OCI-LY7 (cell line): ENCODE measurements around the gene PAPOLB. TPM values are rescaled to one million over a fixed set of nuclear protein-coding genes. Genes with fewer than 3 reads are reported as not detected.

Source experiments
- BruUV-seq: library from RNA; stranded (reverse); fragments of 400-500 nt; replicated peaks from 2 replicates; lab custom pipeline; 2021; lab: Mats Ljungman, UMichigan
- CTCF ChIA-PET: fragments of 300-600 bp; sonication (Branson Sonifier 250); formaldehyde crosslinking; loops from one replicate; lab custom pipeline; 2022; ENCODE audit warnings: antibody characterized with exemption; ENCODE audit not compliant: unreplicated experiment; lab: Charles Lee
- POLR2A ChIA-PET: fragments of 300-600 bp; sonication (Branson Sonifier 250); formaldehyde crosslinking; loops from one replicate; lab custom pipeline; 2022; ENCODE audit warnings: antibody characterized with exemption; lab: Charles Lee
- DNase-seq: peaks from one replicate; pipeline ENCODE4 v3.0.0-alpha.2; 2015; ENCODE audit warnings: low spot score
- H2AFZ ChIP-seq: fragments of 200-600 bp; sonication (generic), shearing (Covaris generic); 2 replicates; pipeline ENCODE4 v1.6.1; 2014; ENCODE audit warnings: mild to moderate bottlenecking, antibody characterized with exemption, low read length, moderate library complexity
- H3K27ac ChIP-seq: fragments of 200-600 bp; sonication (generic); 2 replicates; pipeline ENCODE4 v1.5.1; 2014; ENCODE audit warnings: mixed run types, low read depth, mild to moderate bottlenecking, moderate library complexity, low read length, inconsistent platforms; ENCODE audit not compliant: poor library complexity, severe bottlenecking
- H3K36me3 ChIP-seq: fragments of 200-600 bp; sonication (generic); 2 replicates; pipeline ENCODE4 v1.6.1; 2014; ENCODE audit warnings: mild to moderate bottlenecking, antibody characterized with exemption, low read length, moderate library complexity, mixed read lengths; ENCODE audit not compliant: insufficient read depth
- H3K4me1 ChIP-seq: fragments of 200-600 bp; sonication (generic); 2 replicates; pipeline ENCODE4 v1.5.1; 2014; ENCODE audit warnings: mild to moderate bottlenecking, low read length; ENCODE audit not compliant: insufficient read depth, poor library complexity, severe bottlenecking
- H3K4me2 ChIP-seq: fragments of 200-600 bp; sonication (generic); 2 replicates; pipeline ENCODE4 v1.6.1; 2014; ENCODE audit warnings: mild to moderate bottlenecking, low read length
- H3K4me3 ChIP-seq: fragments of 200-600 bp; sonication (generic); 2 replicates; pipeline ENCODE4 v1.5.1; 2014; ENCODE audit warnings: mild to moderate bottlenecking, low read depth, low read length; ENCODE audit not compliant: poor library complexity, severe bottlenecking
- H3K79me2 ChIP-seq: fragments of 200-600 bp; sonication (generic); 2 replicates; pipeline ENCODE4 v1.6.1; 2016; ENCODE audit warnings: low read depth, mild to moderate bottlenecking, low read length, moderate library complexity, mixed read lengths; ENCODE audit not compliant: insufficient read depth
- H3K9me2 ChIP-seq: fragments of 200-600 bp; sonication (generic); 2 replicates; pipeline ENCODE4 v1.6.1; 2016; ENCODE audit warnings: mild to moderate bottlenecking, low read length, mixed read lengths; ENCODE audit not compliant: insufficient read depth
- H3K9me3 ChIP-seq: fragments of 200-600 bp; sonication (generic); 2 replicates; pipeline ENCODE4 v1.6.1; 2014; ENCODE audit warnings: mild to moderate bottlenecking, mixed run types, low read length, mixed read lengths
- H4K20me1 ChIP-seq: fragments of 200-600 bp; sonication (generic); 2 replicates; pipeline ENCODE4 v1.6.1; 2014; ENCODE audit warnings: mild to moderate bottlenecking, antibody characterized with exemption, low read length, moderate library complexity, mixed read lengths; ENCODE audit not compliant: insufficient read depth
- EZH2phosphoT487 ChIP-seq: fragments of 200-600 bp; sonication (generic); IDR thresholded peaks from 2 replicates; pipeline ENCODE4 v1.6.1; 2018; ENCODE audit warnings: low read depth, borderline replicate concordance, mild to moderate bottlenecking, mixed run types, antibody characterized with exemption, low read length, moderate library complexity, mixed read lengths
- intact Hi-C: fragments of 100-400 bp; cut with micrococcal nuclease; formaldehyde crosslinking; loops from one replicate; pipeline ENCODE4 v1.10.0; 2022; ENCODE audit not compliant: unreplicated experiment
- total RNA-seq, 2 experiments: library from RNA; depleted of rRNA in 1 of 2; stranded (reverse); fragments of >200 nt in 1 of 2; shearing (Covaris generic) in 1 of 2; gene quantifications; 2 replicates each; pipeline ENCODE4 v1.2.3, GENCODE V29; 2014 to 2022
- TF ChIP-seq, protein P1 (sequence below): fragments of 200-600 bp; sonication (generic); conservative IDR thresholded peaks from 2 replicates; pipeline ENCODE4 v1.5.1; 2014; ENCODE audit warnings: mild to moderate bottlenecking, antibody characterized with exemption, low read length, moderate library complexity, mixed read lengths

The PAPOLB gene
- total RNA-seq, 2 experiments from 2014 or later: not detected

DNA sequence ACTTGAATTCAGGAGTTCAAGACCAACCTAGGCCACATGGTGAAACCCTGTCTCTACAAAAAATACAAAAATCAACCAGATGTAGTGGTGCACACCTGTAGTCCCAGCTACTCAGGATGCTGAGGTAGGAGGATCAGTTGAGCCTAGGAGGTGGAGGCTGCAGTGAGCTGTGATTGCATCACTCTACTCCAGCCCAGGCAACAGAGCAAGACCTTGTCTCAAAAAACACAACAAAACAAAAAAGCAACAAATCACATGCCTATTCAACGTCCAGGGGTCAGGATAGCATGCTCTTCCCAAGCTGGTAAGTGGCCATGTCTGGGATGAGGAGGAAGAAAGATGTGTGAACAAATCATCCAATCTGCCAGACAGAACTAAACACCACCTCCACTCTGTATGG, 27.9 kb upstream of the PAPOLB start:
- no peak for DNase-seq
- H2AFZ ChIP-seq: no peak overlapping the region
- H3K4me1 ChIP-seq: no peaks in the 10 kb centered on the region
- no peak overlapping the region for H3K27ac ChIP-seq
- H3K9me3 ChIP-seq: no peaks in the 10 kb centered on the region
- no peak for TF ChIP-seq EZH2phosphoT487
- TF ChIP-seq, protein P1, sequence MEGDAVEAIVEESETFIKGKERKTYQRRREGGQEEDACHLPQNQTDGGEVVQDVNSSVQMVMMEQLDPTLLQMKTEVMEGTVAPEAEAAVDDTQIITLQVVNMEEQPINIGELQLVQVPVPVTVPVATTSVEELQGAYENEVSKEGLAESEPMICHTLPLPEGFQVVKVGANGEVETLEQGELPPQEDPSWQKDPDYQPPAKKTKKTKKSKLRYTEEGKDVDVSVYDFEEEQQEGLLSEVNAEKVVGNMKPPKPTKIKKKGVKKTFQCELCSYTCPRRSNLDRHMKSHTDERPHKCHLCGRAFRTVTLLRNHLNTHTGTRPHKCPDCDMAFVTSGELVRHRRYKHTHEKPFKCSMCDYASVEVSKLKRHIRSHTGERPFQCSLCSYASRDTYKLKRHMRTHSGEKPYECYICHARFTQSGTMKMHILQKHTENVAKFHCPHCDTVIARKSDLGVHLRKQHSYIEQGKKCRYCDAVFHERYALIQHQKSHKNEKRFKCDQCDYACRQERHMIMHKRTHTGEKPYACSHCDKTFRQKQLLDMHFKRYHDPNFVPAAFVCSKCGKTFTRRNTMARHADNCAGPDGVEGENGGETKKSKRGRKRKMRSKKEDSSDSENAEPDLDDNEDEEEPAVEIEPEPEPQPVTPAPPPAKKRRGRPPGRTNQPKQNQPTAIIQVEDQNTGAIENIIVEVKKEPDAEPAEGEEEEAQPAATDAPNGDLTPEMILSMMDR: no peak
- intact Hi-C loops: no loop called here
- BruUV-seq: no TSS peak
- CTCF ChIA-PET: no interaction called here
- H3K79me2 ChIP-seq: no peaks in the 10 kb centered on the region
- H3K9me2 ChIP-seq: no peaks in the 10 kb centered on the region
- H3K36me3 ChIP-seq: no peaks in the 10 kb centered on the region
- POLR2A ChIA-PET: interaction anchor here (0.7 to 1.0 kb wide), 2 partner anchors 22 to 33 kb away, joined by 3 read pairs; no protein-coding TSS in a partner anchor
- H3K4me3 ChIP-seq: no peak overlapping the region
- H4K20me1 ChIP-seq: no peaks in the 10 kb centered on the region
- no peak overlapping the region for H3K4me2 ChIP-seq

DNA sequence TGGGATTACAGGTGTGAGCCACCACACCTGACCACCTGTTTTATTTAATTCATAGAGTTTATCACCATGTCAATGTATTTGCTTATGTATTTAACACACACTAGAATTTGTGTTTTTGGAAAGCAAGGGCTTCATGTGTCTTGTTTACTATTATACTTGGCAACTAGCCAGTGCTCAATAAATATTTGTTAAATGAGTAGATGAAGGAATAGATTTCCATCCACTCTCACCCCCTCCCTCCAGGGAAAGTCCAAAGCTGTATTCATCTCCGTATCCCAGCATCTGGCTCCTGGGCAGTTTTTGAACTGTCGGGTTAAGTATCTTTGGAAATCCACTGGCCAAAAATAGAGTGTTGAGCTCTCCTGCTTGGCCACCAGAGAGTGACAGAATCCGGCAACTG, 26.3 kb upstream of the PAPOLB start:
- Histone ChIP-seq H2AFZ (no peak overlapping the region), H3K4me1 (no peaks in the 10 kb centered on the region), H4K20me1 (no peaks in the 10 kb centered on the region), H3K4me3 (no peak overlapping the region), H3K79me2 (no peaks in the 10 kb centered on the region), H3K9me2 (no peaks in the 10 kb centered on the region), H3K4me2 (no peak overlapping the region), H3K27ac (no peak overlapping the region), H3K36me3 (no peaks in the 10 kb centered on the region), H3K9me3 (no peaks in the 10 kb centered on the region)
- ChIA-PET POLR2A (no interaction called here), CTCF (no interaction called here)
- TF ChIP-seq, protein P1: no peak
- TF ChIP-seq EZH2phosphoT487: no peak
- intact Hi-C loops: no loop called here
- BruUV-seq: no TSS peak
- no peak for DNase-seq

DNA sequence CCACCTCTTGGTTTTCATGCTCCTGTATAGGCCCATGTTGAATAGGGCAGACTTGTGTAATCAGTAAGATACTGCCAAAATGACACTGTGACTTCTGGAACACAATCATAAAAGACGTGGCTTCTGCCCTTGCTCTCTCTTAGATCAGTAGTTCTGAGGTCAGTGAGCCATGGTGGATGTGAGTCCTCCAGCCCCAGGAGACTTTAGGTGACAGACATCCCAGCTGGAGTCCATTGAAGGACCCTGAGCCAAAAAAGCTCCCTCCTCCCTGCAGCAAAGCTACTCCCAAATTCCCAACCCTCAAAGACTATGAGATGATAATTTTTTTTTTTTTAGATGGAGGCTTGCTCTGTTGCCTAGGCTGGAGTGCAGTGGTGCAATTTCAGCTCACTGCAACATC, 24.8 kb upstream of the PAPOLB start:
- H3K9me2 ChIP-seq: no peaks in the 10 kb centered on the region
- H3K79me2 ChIP-seq: no peaks in the 10 kb centered on the region
- no peak overlapping the region for H3K4me2 ChIP-seq
- no peak for DNase-seq
- intact Hi-C loops: no loop called here
- ChIA-PET POLR2A (interaction anchor here (1.0 kb wide), 1 partner anchor 233 kb away, joined by 3 read pairs; no protein-coding TSS in a partner anchor), CTCF (no interaction called here)
- TF ChIP-seq, protein P1: no peak
- TF ChIP-seq EZH2phosphoT487: no peak
- no peak overlapping the region for H3K27ac ChIP-seq
- H4K20me1 ChIP-seq: no peaks in the 10 kb centered on the region
- no peak overlapping the region for H3K4me3 ChIP-seq
- no peaks in the 10 kb centered on the region for H3K36me3 ChIP-seq
- no peaks in the 10 kb centered on the region for H3K4me1 ChIP-seq
- H2AFZ ChIP-seq: no peak overlapping the region
- BruUV-seq: no TSS peak
- no peaks in the 10 kb centered on the region for H3K9me3 ChIP-seq
